NCI-H2107 treated with DMSO at 0.1 percent for 48 hours (cell line): ENCODE data around the gene PLCG1.
"Not testable (repeated sequence)": the region's sequence is repeated elsewhere in the genome, so short reads cannot be mapped to it uniquely, and the experiment has no call there.

ENCODE experiments used
- DNase-seq: peaks from one replicate; lab custom pipeline; 2025; ENCODE audit not compliant: unreplicated experiment; lab: John Stamatoyannopoulos, UW

Gene PLCG1

GRCh38 chr20:41136680-41137613, at the start of gene PLCG1:
Gene PLCG1 (plus strand): TSS chr20:41137543. CDS start chr20:41137642, 99 bp downstream.
- DNase-seq: peak; percentile 17

- no peak for DNase-seq
Measured at GRCh38 chr20:41087777-41088176, 49.6 kb upstream of the PLCG1 start.

- no peak for DNase-seq
Measured at GRCh38 chr20:41089555-41089954, 47.8 kb upstream of the PLCG1 start.

- no peak for DNase-seq
Measured at GRCh38 chr20:41091927-41092326, 45.4 kb upstream of the PLCG1 start.

GRCh38 chr20:41094353-41095055, 42.8 kb upstream of the PLCG1 start:
- no peak for DNase-seq

GRCh38 chr20:41095110-41095969, 42.0 kb upstream of the PLCG1 start:
- peak; percentile 9 for DNase-seq

GRCh38 chr20:41098703-41099250, 38.6 kb upstream of the PLCG1 start:
- DNase-seq: no peak

- no peak for DNase-seq
Measured at GRCh38 chr20:41100001-41100480, 37.3 kb upstream of the PLCG1 start.

GRCh38 chr20:41101660-41102059, 35.7 kb upstream of the PLCG1 start:
- no peak for DNase-seq

- DNase-seq: no peak
Measured at GRCh38 chr20:41108531-41108930, 28.8 kb upstream of the PLCG1 start.

- DNase-seq: no peak
Measured at GRCh38 chr20:41110012-41110411, 27.3 kb upstream of the PLCG1 start.

GRCh38 chr20:41110930-41111577, 26.3 kb upstream of the PLCG1 start:
- no peak for DNase-seq

- no peak for DNase-seq
Measured at GRCh38 chr20:41111578-41111951, 25.8 kb upstream of the PLCG1 start.

- no peak for DNase-seq
Measured at GRCh38 chr20:41116282-41116956, 20.9 kb upstream of the PLCG1 start.

GRCh38 chr20:41118159-41118558, 19.2 kb upstream of the PLCG1 start:
- not testable (repeated sequence) for DNase-seq

- no peak for DNase-seq
Measured at GRCh38 chr20:41118632-41119031, 18.7 kb upstream of the PLCG1 start.

GRCh38 chr20:41119614-41120561, 17.5 kb upstream of the PLCG1 start:
- DNase-seq: no peak

GRCh38 chr20:41121399-41121798, 15.9 kb upstream of the PLCG1 start:
- no peak for DNase-seq

GRCh38 chr20:41123631-41124030, 13.7 kb upstream of the PLCG1 start:
- DNase-seq: no peak
